ENCODE data around the gene C21orf58.

Gene C21orf58

DNA sequence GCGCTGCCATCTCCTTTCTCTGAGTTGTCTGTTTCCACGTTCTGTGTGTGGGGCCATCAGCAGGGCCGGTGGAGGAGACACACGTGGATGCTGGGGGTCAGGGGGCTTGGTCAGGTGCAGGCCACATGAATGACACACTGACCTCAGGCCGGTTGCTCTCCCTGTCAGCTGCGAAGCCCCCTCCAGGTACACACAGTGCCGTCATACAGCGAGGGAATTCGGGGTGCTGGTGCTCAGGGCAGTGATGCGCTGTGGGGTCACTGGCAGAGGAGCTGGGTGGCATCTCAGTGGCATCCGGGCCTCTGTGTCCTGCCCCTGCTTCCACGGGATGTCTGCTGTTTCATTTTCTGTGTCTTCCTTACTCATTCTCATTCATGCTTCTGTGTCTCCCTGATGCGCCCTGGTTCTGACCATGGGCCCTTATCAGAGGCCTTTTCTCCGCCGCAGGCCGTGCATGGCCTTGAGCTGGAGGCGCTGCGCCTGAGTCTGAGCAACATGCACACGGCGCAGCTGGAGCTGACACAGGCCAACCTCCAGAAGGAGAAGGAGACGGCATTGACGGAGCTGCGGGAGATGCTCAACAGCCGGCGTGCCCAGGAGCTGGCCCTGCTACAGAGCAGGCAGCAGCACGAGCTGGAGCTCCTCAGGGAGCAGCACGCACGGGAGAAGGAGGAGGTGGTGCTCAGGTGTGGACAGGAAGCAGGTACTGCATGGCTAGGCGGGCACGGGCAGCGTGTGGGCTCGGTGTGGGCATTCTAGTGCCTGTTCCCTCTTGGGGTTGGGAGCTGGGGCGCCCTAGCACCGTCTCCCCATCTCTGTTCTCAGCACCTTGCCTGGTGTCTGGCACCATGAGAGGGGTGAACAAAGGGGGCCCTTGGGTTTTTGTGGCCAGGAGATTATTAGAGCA, 22.9 kb upstream of the C21orf58 start:
- peak overlapping the region; percentile 54 for H3K27ac ChIP-seq
- TF ChIP-seq, protein P1, sequence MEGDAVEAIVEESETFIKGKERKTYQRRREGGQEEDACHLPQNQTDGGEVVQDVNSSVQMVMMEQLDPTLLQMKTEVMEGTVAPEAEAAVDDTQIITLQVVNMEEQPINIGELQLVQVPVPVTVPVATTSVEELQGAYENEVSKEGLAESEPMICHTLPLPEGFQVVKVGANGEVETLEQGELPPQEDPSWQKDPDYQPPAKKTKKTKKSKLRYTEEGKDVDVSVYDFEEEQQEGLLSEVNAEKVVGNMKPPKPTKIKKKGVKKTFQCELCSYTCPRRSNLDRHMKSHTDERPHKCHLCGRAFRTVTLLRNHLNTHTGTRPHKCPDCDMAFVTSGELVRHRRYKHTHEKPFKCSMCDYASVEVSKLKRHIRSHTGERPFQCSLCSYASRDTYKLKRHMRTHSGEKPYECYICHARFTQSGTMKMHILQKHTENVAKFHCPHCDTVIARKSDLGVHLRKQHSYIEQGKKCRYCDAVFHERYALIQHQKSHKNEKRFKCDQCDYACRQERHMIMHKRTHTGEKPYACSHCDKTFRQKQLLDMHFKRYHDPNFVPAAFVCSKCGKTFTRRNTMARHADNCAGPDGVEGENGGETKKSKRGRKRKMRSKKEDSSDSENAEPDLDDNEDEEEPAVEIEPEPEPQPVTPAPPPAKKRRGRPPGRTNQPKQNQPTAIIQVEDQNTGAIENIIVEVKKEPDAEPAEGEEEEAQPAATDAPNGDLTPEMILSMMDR (conservative IDR thresholded peaks at IDR 0.05), result no peak

GRCh38 chr21:46345861-46346260, 22.2 kb upstream of the C21orf58 start:
- TF ChIP-seq, protein P1 (conservative IDR thresholded peaks at IDR 0.05), result no peak

DNA sequence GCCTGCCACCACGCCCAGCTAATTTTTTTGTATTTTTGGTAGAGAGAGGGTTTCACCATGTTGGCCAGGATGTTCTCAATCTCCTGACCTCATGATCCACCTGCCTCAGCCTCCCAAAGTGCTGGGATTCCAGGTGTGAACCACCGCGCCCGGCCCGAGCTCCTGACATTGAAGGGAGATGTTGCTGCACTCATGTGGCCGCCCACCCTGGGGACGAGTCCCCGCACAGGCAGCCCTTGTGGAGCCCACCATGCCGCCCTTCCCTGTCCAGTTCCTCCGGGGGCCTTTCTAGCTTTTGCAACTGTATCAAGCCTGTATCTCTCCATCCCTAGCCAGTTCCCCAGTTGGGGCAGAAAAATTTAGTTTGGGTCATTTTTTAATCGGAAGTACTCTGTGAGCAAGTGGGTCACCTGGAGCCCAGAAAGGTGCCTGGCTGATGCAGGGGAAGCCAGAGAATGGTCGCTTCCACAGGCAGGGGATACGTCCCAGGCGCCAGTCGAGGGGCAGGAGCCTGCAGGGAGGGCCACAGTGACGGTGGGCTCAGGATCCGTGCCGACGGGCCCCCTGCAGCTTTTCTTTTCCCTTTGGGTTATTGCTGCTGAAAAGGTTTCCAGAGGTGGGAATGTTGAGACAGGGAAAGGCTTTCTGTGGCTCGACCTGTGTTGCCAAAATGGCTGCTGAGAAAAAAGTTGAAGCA, 20.7 kb upstream of the C21orf58 start:
- TF ChIP-seq, protein P1 (conservative IDR thresholded peaks at IDR 0.05), result no peak
- H3K27ac ChIP-seq, result no peak overlapping the region

More at GRCh38 chr21:46345861-46346260, 22.2 kb upstream of the C21orf58 start:
- peak overlapping the region; percentile 54; the same call in 1 of the 2 replicates for H3K27ac ChIP-seq

GRCh38 chr21:46340998-46341397, 17.3 kb upstream of the C21orf58 start:
- TF ChIP-seq, protein P1 (conservative IDR thresholded peaks at IDR 0.05), result no peak
- no peak overlapping the region for H3K27ac ChIP-seq

DNA sequence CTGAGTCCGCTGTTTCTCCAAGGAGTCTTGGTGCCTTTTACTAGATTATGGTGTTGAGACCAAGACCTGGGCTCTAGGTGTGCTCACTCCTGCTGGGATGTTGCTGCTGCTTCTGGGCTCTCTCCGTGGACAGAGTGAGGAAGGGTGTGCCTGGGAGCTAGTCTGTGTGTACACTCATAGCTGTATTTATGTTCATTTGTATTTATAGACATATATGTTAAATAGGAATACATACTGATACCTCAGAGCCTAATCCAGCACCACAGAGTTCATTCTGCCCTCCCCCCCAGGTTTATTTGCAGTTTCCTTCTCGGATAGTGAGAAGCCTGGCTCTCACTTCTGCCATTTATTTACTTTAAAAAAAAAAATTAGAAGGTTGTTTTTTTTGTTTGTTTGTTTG, 12.9 kb upstream of the C21orf58 start:
- H3K27ac ChIP-seq, result no peak overlapping the region
- TF ChIP-seq, protein P1 (conservative IDR thresholded peaks at IDR 0.05), result no peak

DNA sequence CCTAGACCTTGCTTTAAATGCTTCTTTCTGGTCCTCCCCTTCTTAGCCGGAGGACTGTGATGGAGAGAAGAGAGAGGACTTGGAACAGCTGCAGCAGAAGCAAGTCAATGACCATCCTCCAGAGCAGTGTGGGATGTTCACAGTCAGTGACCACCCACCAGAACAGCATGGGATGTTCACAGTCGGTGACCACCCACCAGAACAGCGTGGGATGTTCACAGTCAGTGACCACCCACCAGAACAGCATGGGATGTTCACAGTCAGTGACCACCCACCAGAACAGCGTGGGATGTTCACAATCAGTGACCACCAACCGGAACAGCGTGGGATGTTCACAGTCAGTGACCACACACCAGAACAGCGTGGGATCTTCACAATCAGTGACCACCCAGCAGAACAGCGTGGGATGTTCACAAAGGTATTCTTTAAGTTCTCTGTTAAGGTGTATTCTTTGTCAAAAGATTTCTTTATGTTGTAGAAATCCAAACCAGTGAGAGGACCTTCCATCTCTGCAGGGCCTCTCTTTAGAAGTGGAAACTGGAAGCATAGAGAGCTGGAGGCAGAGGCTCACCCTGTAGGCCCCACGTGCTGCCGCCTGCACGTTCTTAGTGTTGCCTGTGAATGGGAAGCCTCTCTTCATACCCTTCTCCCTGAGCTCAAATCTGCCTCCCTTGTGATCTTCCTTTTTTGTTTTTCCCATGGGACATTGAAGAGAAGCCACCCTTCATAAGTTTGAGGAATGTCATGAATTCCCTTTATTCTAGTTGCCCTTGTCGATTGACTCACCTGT, 10.9 kb upstream of the C21orf58 start:
- TF ChIP-seq, protein P1 (conservative IDR thresholded peaks at IDR 0.05), result no peak
- no peak overlapping the region for H3K27ac ChIP-seq

- no peak overlapping the region for H3K27ac ChIP-seq
- TF ChIP-seq, protein P1 (conservative IDR thresholded peaks at IDR 0.05), result no peak
Observed at GRCh38 chr21:46329796-46330195, 6.1 kb upstream of the C21orf58 start.
